Uterus (tissue), 4 donors: ENCODE measurements around the gene LRIG1. TPM values are rescaled to one million over a fixed set of nuclear protein-coding genes. Genes with fewer than 3 reads are reported as not detected.
"Not testable (repeated sequence)": the region's sequence is repeated elsewhere in the genome, so short reads cannot be mapped to it uniquely, and the experiment has no call there.

ENCODE experiments used
- DNase-seq, 2 donors: peaks; one replicate each; pipeline ENCODE4 v3.0.0-alpha.2; 2019 to 2020
- H3K27ac ChIP-seq, 2 donors: fragments of 200-600 bp; sonication (generic); 1 replicate in 1 of 2; 2 replicates in 1 of 2; pipeline ENCODE4 v1.5.1; 2016 to 2018
- H3K27me3 ChIP-seq, 2 donors: fragments of 200-600 bp; sonication (generic); one replicate each; pipeline ENCODE4 v1.5.1; 2018 to 2019; ENCODE audit warnings: control low read depth in 1 of 2
- H3K36me3 ChIP-seq, 2 donors: fragments of 200-600 bp; sonication (generic); one replicate each; pipeline ENCODE4 v1.5.1; 2019; ENCODE audit warnings: control low read depth in 1 of 2
- H3K4me1 ChIP-seq, 2 donors: fragments of 200-600 bp; sonication (generic); one replicate each; pipeline ENCODE4 v1.5.1; 2018 to 2019; ENCODE audit warnings: control low read depth in 1 of 2
- H3K4me3 ChIP-seq, 2 donors: fragments of 200-600 bp; sonication (generic); 1 replicate in 1 of 2; 2 replicates in 1 of 2; pipeline ENCODE4 v1.5.1; 2018 to 2019; ENCODE audit warnings: mild to moderate bottlenecking in 1 of 2
- H3K9me3 ChIP-seq, 2 donors: fragments of 200-600 bp; sonication (generic); one replicate each; pipeline ENCODE4 v1.5.1; 2019; ENCODE audit warnings: control low read depth in 1 of 2
- POLR2A ChIP-seq, 2 donors: fragments of 450-650 bp; IDR thresholded peaks; one replicate each; pipeline ENCODE4 v1.6.1; 2016; ENCODE audit warnings: antibody characterized with exemption in 2 of 2, mild to moderate bottlenecking in 1 of 2, moderate library complexity in 1 of 2
- intact Hi-C: fragments of 100-400 bp; cut with DNase I; formaldehyde crosslinking; loops from one replicate; pipeline ENCODE4 v1.15.1; 2023; ENCODE audit warnings: low total_unique reads
- total RNA-seq, 4 donors: library from RNA; depleted of rRNA in 3 of 4; stranded (reverse); fragments of >200 nt in 3 of 4; gene quantifications; one replicate each; pipeline versions ENCODE4 v1.1.0 to v1.2.4, GENCODE V29; 2014 to 2023
- TF ChIP-seq, protein P1 (sequence below), 4 experiments: fragments of 200-600 bp in 2 of 4; fragments of 450-650 bp in 2 of 4; sonication (generic) in 2 of 4; IDR thresholded peaks; one replicate each; pipeline ENCODE4 v1.5.1; 2016 to 2019; ENCODE audit warnings: antibody characterized with exemption in 4 of 4, mild to moderate bottlenecking in 2 of 4, moderate library complexity in 1 of 4
- donor health status: DM: yes; HTN: yes; CAD: no.

The LRIG1 gene
- total RNA-seq, 4 donors from 2014 or later: 20.9 to 108 (median 69.6) TPM

DNA sequence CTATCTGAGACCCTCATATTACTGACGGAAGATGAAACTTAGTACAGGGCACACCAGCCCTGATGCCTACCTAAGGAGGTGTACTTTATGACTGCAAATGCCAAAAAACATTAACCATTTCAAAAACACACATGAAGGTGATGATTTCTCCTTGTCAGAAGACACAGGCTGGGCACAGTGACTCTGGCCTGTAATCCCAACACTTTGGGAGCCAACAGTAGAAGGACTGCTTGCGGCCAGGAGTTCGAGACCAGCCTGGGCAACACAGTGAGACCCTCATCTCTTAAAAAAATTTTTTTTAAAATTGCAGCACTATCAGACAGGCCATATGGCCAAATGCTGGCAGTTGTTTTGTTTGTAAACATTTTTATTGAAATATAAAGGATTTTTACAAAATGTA lies 73.5 kb downstream of the LRIG1 start:
- H3K9me3 ChIP-seq: no peaks in the 10 kb centered on the region
- DNase-seq: no peak
- TF ChIP-seq, protein P1, sequence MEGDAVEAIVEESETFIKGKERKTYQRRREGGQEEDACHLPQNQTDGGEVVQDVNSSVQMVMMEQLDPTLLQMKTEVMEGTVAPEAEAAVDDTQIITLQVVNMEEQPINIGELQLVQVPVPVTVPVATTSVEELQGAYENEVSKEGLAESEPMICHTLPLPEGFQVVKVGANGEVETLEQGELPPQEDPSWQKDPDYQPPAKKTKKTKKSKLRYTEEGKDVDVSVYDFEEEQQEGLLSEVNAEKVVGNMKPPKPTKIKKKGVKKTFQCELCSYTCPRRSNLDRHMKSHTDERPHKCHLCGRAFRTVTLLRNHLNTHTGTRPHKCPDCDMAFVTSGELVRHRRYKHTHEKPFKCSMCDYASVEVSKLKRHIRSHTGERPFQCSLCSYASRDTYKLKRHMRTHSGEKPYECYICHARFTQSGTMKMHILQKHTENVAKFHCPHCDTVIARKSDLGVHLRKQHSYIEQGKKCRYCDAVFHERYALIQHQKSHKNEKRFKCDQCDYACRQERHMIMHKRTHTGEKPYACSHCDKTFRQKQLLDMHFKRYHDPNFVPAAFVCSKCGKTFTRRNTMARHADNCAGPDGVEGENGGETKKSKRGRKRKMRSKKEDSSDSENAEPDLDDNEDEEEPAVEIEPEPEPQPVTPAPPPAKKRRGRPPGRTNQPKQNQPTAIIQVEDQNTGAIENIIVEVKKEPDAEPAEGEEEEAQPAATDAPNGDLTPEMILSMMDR (IDR thresholded peaks at IDR 0.05): no peak
- no peak for TF ChIP-seq POLR2A (IDR thresholded peaks at IDR 0.05)
- H3K4me1 ChIP-seq: peaks cover 16 to 32% of the 10 kb centered on the region in 2 donors
- no peaks in the 10 kb centered on the region for H3K36me3 ChIP-seq
- no peaks in the 10 kb centered on the region for H3K27me3 ChIP-seq
- no peak overlapping the region for H3K4me3 ChIP-seq
- intact Hi-C loops: no loop called here
- H3K27ac ChIP-seq: peak overlapping the region; percentile 52 to 71

- no peak for DNase-seq
- intact Hi-C loops: no loop called here
- no peak overlapping the region for H3K4me3 ChIP-seq
- H3K4me1 ChIP-seq: peaks cover 16 to 32% of the 10 kb centered on the region in 2 donors
- no peak for TF ChIP-seq POLR2A (IDR thresholded peaks at IDR 0.05)
- TF ChIP-seq, protein P1 (IDR thresholded peaks at IDR 0.05): no peak
- H3K36me3 ChIP-seq: no peaks in the 10 kb centered on the region
- H3K27me3 ChIP-seq: no peaks in the 10 kb centered on the region
- H3K27ac ChIP-seq: peak overlapping the region; percentile 71 to 81
- H3K9me3 ChIP-seq: no peaks in the 10 kb centered on the region
Observed at GRCh38 chr3:66426135-66426534, 74.7 kb downstream of the LRIG1 start.

DNA sequence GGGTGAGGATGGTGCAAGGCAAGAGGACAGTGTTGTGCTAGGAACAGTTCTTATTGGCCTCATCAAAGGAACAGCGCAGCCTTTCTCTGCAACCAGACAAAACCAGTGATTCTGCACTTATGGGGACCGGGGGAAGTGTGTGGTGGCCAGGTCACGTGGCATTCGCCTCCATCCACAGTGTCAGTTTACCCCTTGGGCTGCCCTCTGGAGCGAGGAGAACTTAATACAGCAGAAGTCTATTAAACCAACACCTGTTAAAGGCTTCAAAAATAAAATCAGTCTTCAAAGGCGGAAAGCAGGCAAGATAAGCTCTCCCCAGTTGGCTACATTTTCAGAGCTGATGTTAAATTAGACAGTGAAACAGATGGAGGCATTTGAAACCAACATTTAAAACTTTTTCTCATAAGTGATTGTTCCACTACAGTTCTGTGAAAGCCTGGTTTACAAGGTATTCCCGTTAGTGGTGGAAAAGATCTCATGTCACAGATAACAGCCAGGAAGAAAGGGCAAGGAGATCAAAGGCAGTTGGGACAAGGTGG lies 75.2 kb downstream of the LRIG1 start:
- Histone ChIP-seq H3K9me3 (no peaks in the 10 kb centered on the region), H3K4me1 (peaks cover 16 to 32% of the 10 kb centered on the region in 2 donors), H3K27me3 (no peaks in the 10 kb centered on the region), H3K4me3 (no peak overlapping the region), H3K27ac (peak overlapping the region; percentile 71 to 81), H3K36me3 (no peaks in the 10 kb centered on the region)
- TF ChIP-seq POLR2A (IDR thresholded peaks at IDR 0.05): no peak
- TF ChIP-seq, protein P1 (IDR thresholded peaks at IDR 0.05): no peak
- intact Hi-C loops: no loop called here
- DNase-seq: no peak

DNA sequence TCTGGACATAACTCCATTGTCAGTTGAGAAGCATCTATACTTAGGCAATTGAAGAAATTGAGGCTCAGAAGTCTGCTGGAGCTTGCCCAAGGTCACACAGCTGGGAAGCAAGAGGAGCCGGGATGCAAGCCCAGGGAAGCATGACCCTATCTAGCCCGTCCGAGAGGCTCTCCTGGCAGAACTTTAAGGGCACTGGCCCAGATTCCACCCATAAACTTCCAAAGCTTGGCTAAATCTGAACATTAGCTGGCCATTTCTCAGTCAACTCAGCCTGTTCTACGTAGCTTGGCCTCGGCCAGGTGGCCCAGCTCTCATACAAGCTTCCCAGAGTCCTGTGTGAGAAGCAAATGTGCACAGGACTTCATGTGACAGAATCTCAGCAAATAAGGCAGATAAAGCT lies 75.8 kb downstream of the LRIG1 start:
- Histone ChIP-seq H3K4me1 (peaks cover 16 to 32% of the 10 kb centered on the region in 2 donors), H3K9me3 (no peaks in the 10 kb centered on the region), H3K27ac (peak overlapping the region; percentile 71 to 81), H3K4me3 (no peak overlapping the region), H3K27me3 (no peaks in the 10 kb centered on the region), H3K36me3 (no peaks in the 10 kb centered on the region)
- TF ChIP-seq, protein P1 (IDR thresholded peaks at IDR 0.05): no peak
- peak; percentile 72 to 83 for DNase-seq
- intact Hi-C loops: no loop called here

DNA sequence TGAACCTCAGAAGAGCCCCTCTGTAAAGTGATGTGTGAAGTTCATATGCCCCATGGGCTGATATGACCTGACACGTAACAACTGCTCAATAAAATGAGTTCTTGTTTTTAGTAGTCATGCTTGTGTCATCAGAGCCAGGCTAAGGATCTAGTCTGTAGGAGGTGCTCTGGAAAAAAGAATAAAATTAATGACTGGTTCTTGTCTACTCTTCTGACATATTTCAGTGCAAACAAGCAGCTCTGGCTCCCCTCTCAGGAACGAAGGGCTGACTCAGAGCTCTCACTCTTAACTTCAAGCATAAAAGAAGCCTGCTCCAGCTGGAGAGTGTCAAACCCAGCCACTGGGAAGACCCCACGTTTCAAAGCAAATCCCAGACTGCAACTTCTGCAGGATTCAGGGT lies 77.0 kb downstream of the LRIG1 start:
- Histone ChIP-seq H3K4me1 (peaks cover 16 to 28% of the 10 kb centered on the region in 2 donors), H3K36me3 (no peaks in the 10 kb centered on the region), H3K27ac (peak overlapping the region; percentile 71 to 81), H3K27me3 (no peaks in the 10 kb centered on the region), H3K9me3 (no peaks in the 10 kb centered on the region), H3K4me3 (no peak overlapping the region)
- peak; percentile 57 to 85 for DNase-seq
- intact Hi-C loops: no loop called here
- TF ChIP-seq POLR2A (IDR thresholded peaks at IDR 0.05): no peak
- TF ChIP-seq, protein P1 (IDR thresholded peaks at IDR 0.05): peak in 1 of 4 experiments; percentile 16

GRCh38 chr3:66421893-66422292 lies 78.9 kb downstream of the LRIG1 start:
- H3K4me1 ChIP-seq: peaks cover 16 to 25% of the 10 kb centered on the region in 2 donors
- H3K9me3 ChIP-seq, H3K27ac ChIP-seq, DNase-seq, H3K4me3 ChIP-seq, H3K27me3 ChIP-seq, intact Hi-C loops, H3K36me3 ChIP-seq: not testable (repeated sequence)

- H3K4me1 ChIP-seq: peaks cover 16 to 25% of the 10 kb centered on the region in 2 donors
- H3K27me3 ChIP-seq, H3K36me3 ChIP-seq, DNase-seq, H3K9me3 ChIP-seq, H3K4me3 ChIP-seq, H3K27ac ChIP-seq, intact Hi-C loops: not testable (repeated sequence)
Observed at GRCh38 chr3:66421144-66421543, 79.7 kb downstream of the LRIG1 start.
